ENCODE data around the gene PELI2. TPM values are rescaled to one million over a fixed set of nuclear protein-coding genes. Genes with fewer than 3 reads are reported as not detected.

The PELI2 gene
- total and polyA plus RNA-seq, 2 donors (not counting 1 experiment from before 2014, with no cell fraction given) = 15.5 to 29.2 TPM

- no peak for TF ChIP-seq CTCF (conservative IDR thresholded peaks at IDR 0.05 in 1 of 2, IDR thresholded peaks at IDR 0.05 in 1 of 2; ENCODE audit: low read depth in 1 of 2, low read length in 2 of 2)
- no peak for TF ChIP-seq EZH2 (IDR thresholded peaks at IDR 0.05; ENCODE audit: low read length, missing control alignments)
- no peak overlapping the region for H3K4me3 ChIP-seq (replicated peaks in 1 of 4; ENCODE audit: control extremely low read depth in 1 of 4, insufficient read depth in 1 of 4, low read depth in 3 of 4, low read length in 4 of 4)
- no peak overlapping the region for H3K4me2 ChIP-seq (ENCODE audit: extremely low read depth, insufficient read depth, low read length)
- no peak overlapping the region for H2AFZ ChIP-seq (ENCODE audit: low read length)
- no peaks in the 10 kb centered on the region for H3K9me3 ChIP-seq (ENCODE audit: control insufficient read depth, insufficient read depth, low read depth, low read length)
- H3K9ac ChIP-seq (ENCODE audit: insufficient read depth, low read length) = no peak overlapping the region
- peaks cover 17% of the 10 kb centered on the region for H3K4me1 ChIP-seq (ENCODE audit: control insufficient read depth, extremely low read depth, insufficient read depth, low read length)
- H3K79me2 ChIP-seq (ENCODE audit: control insufficient read depth, insufficient read depth, low read length) = no peaks in the 10 kb centered on the region
- DNase-seq (ENCODE audit: low read depth in 2 of 2) = peak in 1 of 2 donors; percentile 48
- H3K27me3 ChIP-seq (ENCODE audit: control insufficient read depth, insufficient read depth, low read length) = no peaks in the 10 kb centered on the region
- H3K27ac ChIP-seq (ENCODE audit: insufficient read depth, low read length) = no peak overlapping the region
- no peaks in the 10 kb centered on the region for H3K36me3 ChIP-seq (ENCODE audit: control insufficient read depth, insufficient read depth, low read length)
- no peaks in the 10 kb centered on the region for H4K20me1 ChIP-seq (ENCODE audit: control insufficient read depth, extremely low read depth, insufficient read depth, low read length)
These were observed 204.3 kb downstream of the PELI2 start for GRCh38 chr14:56322531-56322930.

- Histone ChIP-seq H3K27me3 (ENCODE audit: control insufficient read depth, insufficient read depth, low read length) (no peaks in the 10 kb centered on the region), H3K9me3 (ENCODE audit: control insufficient read depth, insufficient read depth, low read depth, low read length) (no peaks in the 10 kb centered on the region), H3K4me2 (ENCODE audit: extremely low read depth, insufficient read depth, low read length) (peak overlapping the region; percentile 68), H3K9ac (ENCODE audit: insufficient read depth, low read length) (no peak overlapping the region), H4K20me1 (ENCODE audit: control insufficient read depth, extremely low read depth, insufficient read depth, low read length) (no peaks in the 10 kb centered on the region), H3K79me2 (ENCODE audit: control insufficient read depth, insufficient read depth, low read length) (no peaks in the 10 kb centered on the region), H3K4me1 (ENCODE audit: control insufficient read depth, extremely low read depth, insufficient read depth, low read length) (peaks cover 17% of the 10 kb centered on the region), H3K4me3 (replicated peaks in 1 of 4; ENCODE audit: control extremely low read depth in 1 of 4, insufficient read depth in 1 of 4, low read depth in 3 of 4, low read length in 4 of 4) (no peak overlapping the region), H3K36me3 (ENCODE audit: control insufficient read depth, insufficient read depth, low read length) (no peaks in the 10 kb centered on the region), H2AFZ (ENCODE audit: low read length) (no peak overlapping the region), H3K27ac (ENCODE audit: insufficient read depth, low read length) (peak overlapping the region; percentile 42)
- DNase-seq (ENCODE audit: low read depth in 2 of 2) = no peak
- no peak for TF ChIP-seq CTCF (conservative IDR thresholded peaks at IDR 0.05 in 1 of 2, IDR thresholded peaks at IDR 0.05 in 1 of 2; ENCODE audit: low read depth in 1 of 2, low read length in 2 of 2)
- no peak for TF ChIP-seq EZH2 (IDR thresholded peaks at IDR 0.05; ENCODE audit: low read length, missing control alignments)
These were observed 206.2 kb downstream of the PELI2 start for GRCh38 chr14:56324454-56324853.

- TF ChIP-seq EZH2 (IDR thresholded peaks at IDR 0.05; ENCODE audit: low read length, missing control alignments) (no peak), CTCF (conservative IDR thresholded peaks at IDR 0.05 in 1 of 2, IDR thresholded peaks at IDR 0.05 in 1 of 2; ENCODE audit: low read depth in 1 of 2, low read length in 2 of 2) (no peak)
- Histone ChIP-seq H3K4me1 (ENCODE audit: control insufficient read depth, extremely low read depth, insufficient read depth, low read length) (peaks cover 17% of the 10 kb centered on the region), H4K20me1 (ENCODE audit: control insufficient read depth, extremely low read depth, insufficient read depth, low read length) (no peaks in the 10 kb centered on the region), H3K27ac (ENCODE audit: insufficient read depth, low read length) (peak overlapping the region; percentile 49), H2AFZ (ENCODE audit: low read length) (no peak overlapping the region), H3K36me3 (ENCODE audit: control insufficient read depth, insufficient read depth, low read length) (no peaks in the 10 kb centered on the region), H3K9ac (ENCODE audit: insufficient read depth, low read length) (no peak overlapping the region), H3K4me3 (replicated peaks in 1 of 4; ENCODE audit: control extremely low read depth in 1 of 4, insufficient read depth in 1 of 4, low read depth in 3 of 4, low read length in 4 of 4) (no peak overlapping the region), H3K27me3 (ENCODE audit: control insufficient read depth, insufficient read depth, low read length) (no peaks in the 10 kb centered on the region), H3K79me2 (ENCODE audit: control insufficient read depth, insufficient read depth, low read length) (no peaks in the 10 kb centered on the region), H3K4me2 (ENCODE audit: extremely low read depth, insufficient read depth, low read length) (peak overlapping the region; percentile 68), H3K9me3 (ENCODE audit: control insufficient read depth, insufficient read depth, low read depth, low read length) (no peaks in the 10 kb centered on the region)
- DNase-seq (ENCODE audit: low read depth in 2 of 2) = peak; percentile 65 to 78
These were observed 206.9 kb downstream of the PELI2 start for GRCh38 chr14:56324856-56325699.
